Suprapubic skin (tissue), 4 donors: ENCODE data around the gene SYNJ2. TPM values are rescaled to one million over a fixed set of nuclear protein-coding genes. Genes with fewer than 3 reads are reported as not detected.

Source experiments
- DNase-seq, 2 donors: peaks; one replicate each; pipeline ENCODE4 v3.0.0-alpha.2; 2019; ENCODE audit warnings: low spot score in 2 of 2
- H3K27ac ChIP-seq: fragments of 200-600 bp; sonication (generic); one replicate; pipeline ENCODE4 v1.5.1; 2019
- H3K27me3 ChIP-seq: fragments of 200-600 bp; sonication (generic); one replicate; pipeline ENCODE4 v1.5.1; 2019
- H3K36me3 ChIP-seq: fragments of 200-600 bp; sonication (generic); one replicate; pipeline ENCODE4 v1.5.1; 2019
- H3K4me1 ChIP-seq: fragments of 200-600 bp; sonication (generic); one replicate; pipeline ENCODE4 v1.5.1; 2019
- H3K4me3 ChIP-seq: fragments of 200-600 bp; sonication (generic); one replicate; pipeline ENCODE4 v1.5.1; 2019; ENCODE audit warnings: mild to moderate bottlenecking
- H3K9me3 ChIP-seq: fragments of 200-600 bp; sonication (generic); one replicate; pipeline ENCODE4 v1.5.1; 2019
- EP300 ChIP-seq: sonication (generic); formaldehyde crosslinking; IDR thresholded peaks from one replicate; pipeline ENCODE4 v1.6.1; 2017; ENCODE audit warnings: antibody characterized with exemption
- POLR2A ChIP-seq, 2 donors: fragments of 450-650 bp; IDR thresholded peaks; one replicate each; pipeline ENCODE4 v1.6.1; 2017; ENCODE audit warnings: antibody characterized with exemption in 2 of 2, mild to moderate bottlenecking in 2 of 2, moderate library complexity in 2 of 2
- POLR2AphosphoS5 ChIP-seq, 3 donors: sonication (generic); formaldehyde crosslinking; IDR thresholded peaks; one replicate each; pipeline ENCODE4 v1.6.1; 2017; ENCODE audit warnings: antibody characterized with exemption in 3 of 3
- WGBS: methylation state at CpG from one replicate; pipeline ENCODE4 v1.1.5; 2018; 5-methylcytosine and 5-hydroxymethylcytosine counted together
- total RNA-seq, 4 donors: library from RNA; depleted of rRNA; stranded (reverse); fragments of >200 nt; gene quantifications; one replicate each; pipeline ENCODE4 v1.1.0, GENCODE V29; 2016
- TF ChIP-seq, protein P1 (sequence below), 2 donors: fragments of 200-600 bp in 1 of 2; fragments of 450-650 bp in 1 of 2; sonication (generic) in 1 of 2; IDR thresholded peaks; one replicate each; pipeline ENCODE4 v1.5.1; 2016 to 2019; ENCODE audit warnings: antibody characterized with exemption in 2 of 2, mild to moderate bottlenecking in 1 of 2, moderate library complexity in 1 of 2

The SYNJ2 gene
- total RNA-seq, 4 donors from 2014 or later: 4.3 to 10.7 (median 6.8) TPM

DNA sequence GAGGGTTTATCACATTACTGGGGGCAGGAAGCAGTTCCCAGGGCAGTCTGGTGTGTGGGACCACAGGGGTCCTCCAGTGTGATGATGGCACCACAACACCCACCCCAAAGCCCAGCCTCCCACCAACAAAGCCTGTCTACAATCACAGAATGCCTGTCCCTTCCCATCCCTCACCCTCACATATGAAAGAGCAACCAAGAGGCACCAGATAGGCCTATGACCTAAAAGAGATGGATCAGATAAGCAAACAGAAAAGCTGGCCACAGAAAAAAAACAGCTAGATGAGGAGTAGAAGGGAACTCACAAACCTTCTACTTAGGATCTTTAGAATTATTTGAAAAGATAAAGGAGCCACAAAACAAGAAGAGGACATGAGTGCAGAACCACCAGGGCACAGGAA, 132.1 kb downstream of the SYNJ2 start:
- no peak overlapping the region for H3K27ac ChIP-seq
- H3K36me3 ChIP-seq: peaks cover 43% of the 10 kb centered on the region
- DNase-seq: no peak
- H3K27me3 ChIP-seq: no peaks in the 10 kb centered on the region
- no peak overlapping the region for H3K4me3 ChIP-seq
- H3K9me3 ChIP-seq: no peaks in the 10 kb centered on the region
- H3K4me1 ChIP-seq: no peaks in the 10 kb centered on the region
- no peak for TF ChIP-seq POLR2AphosphoS5 (IDR thresholded peaks at IDR 0.05)
- TF ChIP-seq POLR2A (IDR thresholded peaks at IDR 0.05): no peak
- TF ChIP-seq EP300: no peak
- TF ChIP-seq, protein P1, sequence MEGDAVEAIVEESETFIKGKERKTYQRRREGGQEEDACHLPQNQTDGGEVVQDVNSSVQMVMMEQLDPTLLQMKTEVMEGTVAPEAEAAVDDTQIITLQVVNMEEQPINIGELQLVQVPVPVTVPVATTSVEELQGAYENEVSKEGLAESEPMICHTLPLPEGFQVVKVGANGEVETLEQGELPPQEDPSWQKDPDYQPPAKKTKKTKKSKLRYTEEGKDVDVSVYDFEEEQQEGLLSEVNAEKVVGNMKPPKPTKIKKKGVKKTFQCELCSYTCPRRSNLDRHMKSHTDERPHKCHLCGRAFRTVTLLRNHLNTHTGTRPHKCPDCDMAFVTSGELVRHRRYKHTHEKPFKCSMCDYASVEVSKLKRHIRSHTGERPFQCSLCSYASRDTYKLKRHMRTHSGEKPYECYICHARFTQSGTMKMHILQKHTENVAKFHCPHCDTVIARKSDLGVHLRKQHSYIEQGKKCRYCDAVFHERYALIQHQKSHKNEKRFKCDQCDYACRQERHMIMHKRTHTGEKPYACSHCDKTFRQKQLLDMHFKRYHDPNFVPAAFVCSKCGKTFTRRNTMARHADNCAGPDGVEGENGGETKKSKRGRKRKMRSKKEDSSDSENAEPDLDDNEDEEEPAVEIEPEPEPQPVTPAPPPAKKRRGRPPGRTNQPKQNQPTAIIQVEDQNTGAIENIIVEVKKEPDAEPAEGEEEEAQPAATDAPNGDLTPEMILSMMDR (IDR thresholded peaks at IDR 0.05): no peak

DNA sequence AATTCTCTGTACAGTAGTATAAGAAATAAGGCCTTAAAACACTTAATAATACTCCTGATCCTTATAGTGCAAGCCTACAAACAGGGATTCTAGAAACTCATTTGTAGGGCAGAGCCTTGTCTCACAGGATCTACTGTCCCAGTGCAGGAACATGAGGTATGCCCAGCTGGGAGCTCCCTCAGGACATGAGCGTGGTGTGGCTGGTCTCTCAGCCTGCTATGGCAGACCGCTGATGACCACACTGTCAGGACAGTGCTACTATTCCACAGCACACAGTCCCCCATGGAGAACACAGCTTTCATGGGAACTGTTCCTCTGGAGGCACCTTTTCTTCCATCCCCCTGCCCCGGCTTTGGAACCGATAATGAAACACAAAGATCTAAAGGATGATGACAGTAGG, 133.4 kb downstream of the SYNJ2 start:
- H3K4me3 ChIP-seq: no peak overlapping the region
- H3K27ac ChIP-seq: no peak overlapping the region
- H3K9me3 ChIP-seq: no peaks in the 10 kb centered on the region
- DNase-seq: no peak
- H3K27me3 ChIP-seq: no peaks in the 10 kb centered on the region
- H3K4me1 ChIP-seq: no peaks in the 10 kb centered on the region
- H3K36me3 ChIP-seq: peaks cover 39% of the 10 kb centered on the region
- TF ChIP-seq POLR2A (IDR thresholded peaks at IDR 0.05) (no peak), POLR2AphosphoS5 (IDR thresholded peaks at IDR 0.05) (no peak), EP300 (no peak)
- TF ChIP-seq, protein P1 (IDR thresholded peaks at IDR 0.05): no peak
- 98% methylated on average over 4 of the region's 4 CpGs for WGBS

DNA sequence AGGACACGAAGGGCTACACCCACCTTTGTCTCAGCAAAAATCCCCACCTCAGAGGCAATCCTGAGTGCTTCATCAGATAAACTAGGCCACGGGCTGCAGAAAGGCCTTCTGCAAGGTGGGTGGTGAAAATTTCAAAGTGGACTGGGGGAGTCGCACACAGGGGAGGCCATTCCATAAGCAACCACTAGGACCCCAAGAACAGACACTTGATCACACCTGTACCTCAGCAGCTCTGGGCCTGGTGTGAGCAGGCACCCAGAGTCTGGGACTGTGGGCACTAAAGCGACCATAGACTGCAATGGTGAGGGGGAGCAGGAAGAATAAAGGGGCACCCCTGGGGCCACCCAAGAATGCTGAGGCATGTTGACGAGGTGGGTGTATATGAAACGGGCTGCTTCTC, 133.8 kb downstream of the SYNJ2 start:
- TF ChIP-seq EP300 (no peak), POLR2A (IDR thresholded peaks at IDR 0.05) (no peak), POLR2AphosphoS5 (IDR thresholded peaks at IDR 0.05) (no peak)
- TF ChIP-seq, protein P1 (IDR thresholded peaks at IDR 0.05): no peak
- Histone ChIP-seq H3K27me3 (no peaks in the 10 kb centered on the region), H3K36me3 (peaks cover 35% of the 10 kb centered on the region), H3K27ac (no peak overlapping the region), H3K4me1 (no peaks in the 10 kb centered on the region), H3K9me3 (no peaks in the 10 kb centered on the region), H3K4me3 (no peak overlapping the region)
- WGBS: 93% methylated on average over 6 of the region's 6 CpGs
- no peak for DNase-seq

DNA sequence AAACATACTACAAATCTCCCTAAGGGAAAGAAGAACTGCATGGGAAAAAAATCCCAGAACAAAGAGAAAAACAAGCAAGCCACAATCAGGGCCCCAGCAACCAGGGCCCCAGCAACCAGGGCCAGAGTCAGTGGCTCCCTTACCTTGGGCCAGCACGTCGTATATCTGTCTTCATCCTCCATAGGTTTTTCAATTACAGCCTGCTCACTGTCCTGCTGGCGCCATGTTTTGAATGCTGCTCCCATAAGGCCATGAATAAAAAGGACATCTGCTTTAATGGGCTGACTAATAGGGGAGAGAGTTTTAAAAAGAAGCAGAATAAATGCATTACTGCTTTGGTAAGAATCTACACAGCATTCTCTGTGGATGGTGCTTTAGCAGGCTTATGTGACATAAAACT, 137.2 kb downstream of the SYNJ2 start:
- Histone ChIP-seq H3K27ac (no peak overlapping the region), H3K9me3 (no peaks in the 10 kb centered on the region), H3K36me3 (peaks cover 22% of the 10 kb centered on the region), H3K27me3 (no peaks in the 10 kb centered on the region), H3K4me1 (no peaks in the 10 kb centered on the region), H3K4me3 (no peak overlapping the region)
- 89% methylated on average over 3 of the region's 3 CpGs for WGBS
- no peak for DNase-seq
- TF ChIP-seq POLR2AphosphoS5 (IDR thresholded peaks at IDR 0.05): no peak
- TF ChIP-seq, protein P1 (IDR thresholded peaks at IDR 0.05): no peak
- no peak for TF ChIP-seq EP300
- no peak for TF ChIP-seq POLR2A (IDR thresholded peaks at IDR 0.05)

DNA sequence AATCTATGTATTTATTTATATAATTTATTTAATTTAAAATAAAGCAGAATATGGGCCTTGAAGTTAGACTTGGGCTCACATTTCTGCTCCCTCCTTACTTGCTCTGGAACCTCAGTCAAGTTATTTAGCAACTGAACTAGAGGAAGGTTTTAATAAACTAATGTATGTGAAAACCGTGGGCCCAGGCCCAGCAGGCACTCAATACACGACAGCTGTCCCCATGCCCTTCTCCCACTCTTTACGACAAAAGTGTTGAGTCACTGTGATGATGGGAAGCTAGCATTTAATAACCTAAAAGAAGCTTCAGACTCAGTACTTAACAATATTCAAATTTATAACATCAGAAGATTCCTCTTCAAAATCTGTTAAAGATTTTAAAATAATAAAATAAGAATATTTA, 139.7 kb downstream of the SYNJ2 start:
- DNase-seq: no peak
- peaks cover 16% of the 10 kb centered on the region for H3K36me3 ChIP-seq
- no peaks in the 10 kb centered on the region for H3K27me3 ChIP-seq
- no peaks in the 10 kb centered on the region for H3K4me1 ChIP-seq
- H3K27ac ChIP-seq: no peak overlapping the region
- WGBS: 78% methylated on average over 3 of the region's 3 CpGs
- no peaks in the 10 kb centered on the region for H3K9me3 ChIP-seq
- H3K4me3 ChIP-seq: no peak overlapping the region
- no peak for TF ChIP-seq POLR2AphosphoS5 (IDR thresholded peaks at IDR 0.05)
- TF ChIP-seq, protein P1 (IDR thresholded peaks at IDR 0.05): no peak
- no peak for TF ChIP-seq POLR2A (IDR thresholded peaks at IDR 0.05)
- TF ChIP-seq EP300: no peak
